Kidney glomerular epithelial cell (primary cell): ENCODE data around the gene PTPRE.

Experiments used
- DNase-seq: peaks from one replicate; lab custom pipeline; 2025; lab: John Stamatoyannopoulos, UW

Gene PTPRE

GRCh38 chr10:127926455-127926854, 19.6 kb downstream of the PTPRE start:
- no peak for DNase-seq

GRCh38 chr10:127928021-127928806, 21.3 kb downstream of the PTPRE start:
- peak; percentile 19 for DNase-seq

- DNase-seq = no peak
Observed at GRCh38 chr10:127932521-127933270, 25.8 kb downstream of the PTPRE start.

GRCh38 chr10:127933271-127933670, 26.4 kb downstream of the PTPRE start:
- no peak for DNase-seq

GRCh38 chr10:127934383-127934782, 27.5 kb downstream of the PTPRE start:
- no peak for DNase-seq

- no peak for DNase-seq
Observed at GRCh38 chr10:127935071-127935561, 28.2 kb downstream of the PTPRE start.

GRCh38 chr10:127937069-127937468, 30.2 kb downstream of the PTPRE start:
- no peak for DNase-seq

- DNase-seq = no peak
Observed at GRCh38 chr10:127937915-127938463, 31.1 kb downstream of the PTPRE start.

- DNase-seq = no peak
Observed at GRCh38 chr10:127939786-127940330, 33.0 kb downstream of the PTPRE start.

GRCh38 chr10:127940866-127941640, 34.1 kb downstream of the PTPRE start:
- no peak for DNase-seq

GRCh38 chr10:127942811-127943210, 35.9 kb downstream of the PTPRE start:
- no peak for DNase-seq

- no peak for DNase-seq
Observed at GRCh38 chr10:127943336-127943910, 36.5 kb downstream of the PTPRE start.

- DNase-seq = no peak
Observed at GRCh38 chr10:127944256-127944655, 37.4 kb downstream of the PTPRE start.

GRCh38 chr10:127945341-127945758, 38.4 kb downstream of the PTPRE start:
- DNase-seq = no peak

GRCh38 chr10:127945948-127946711, 39.2 kb downstream of the PTPRE start:
- no peak for DNase-seq

GRCh38 chr10:127947211-127947610, 40.3 kb downstream of the PTPRE start:
- no peak for DNase-seq

- no peak for DNase-seq
Observed at GRCh38 chr10:127948791-127949190, 41.9 kb downstream of the PTPRE start.

GRCh38 chr10:127949831-127950230, 42.9 kb downstream of the PTPRE start:
- DNase-seq = no peak

GRCh38 chr10:127951861-127952574, 45.1 kb downstream of the PTPRE start:
- no peak for DNase-seq

GRCh38 chr10:127952575-127952869, 45.6 kb downstream of the PTPRE start:
- DNase-seq = no peak
